Measurements from ENCODE around the gene NDUFA5. TPM values are rescaled to one million over a fixed set of nuclear protein-coding genes. Genes with fewer than 3 reads are reported as not detected.
A peak's percentile ranks its signal among the peaks of the same experiment; 100 is the strongest.
"Not testable (repeated sequence)": the region's sequence is repeated elsewhere in the genome, so short reads cannot be mapped to it uniquely, and the experiment has no call there.

The NDUFA5 gene
- total RNA-seq, 1 experiment from 2014 or later, result 79.6 TPM

DNA sequence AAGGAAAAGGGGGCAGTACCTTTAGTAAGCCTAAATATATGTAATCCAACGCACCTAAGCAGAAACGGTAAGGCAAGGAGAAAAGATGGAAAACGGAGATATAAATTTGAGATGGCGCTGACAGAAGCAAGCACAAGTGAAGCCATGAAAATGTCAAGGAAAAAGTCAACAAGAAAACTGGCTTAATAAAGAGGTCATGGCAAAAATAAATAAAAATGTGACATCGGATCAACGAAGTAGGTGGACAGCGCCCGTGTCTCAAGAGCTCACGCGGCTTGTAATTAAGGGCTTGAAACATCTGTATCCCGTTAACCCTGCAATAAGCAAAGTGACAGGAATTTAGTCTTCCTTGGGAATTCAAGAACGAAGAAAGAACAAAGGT lies 611 bp downstream of the NDUFA5 start:
- peak; percentile 7 for DNase-seq (ENCODE audit: low read depth)

DNA sequence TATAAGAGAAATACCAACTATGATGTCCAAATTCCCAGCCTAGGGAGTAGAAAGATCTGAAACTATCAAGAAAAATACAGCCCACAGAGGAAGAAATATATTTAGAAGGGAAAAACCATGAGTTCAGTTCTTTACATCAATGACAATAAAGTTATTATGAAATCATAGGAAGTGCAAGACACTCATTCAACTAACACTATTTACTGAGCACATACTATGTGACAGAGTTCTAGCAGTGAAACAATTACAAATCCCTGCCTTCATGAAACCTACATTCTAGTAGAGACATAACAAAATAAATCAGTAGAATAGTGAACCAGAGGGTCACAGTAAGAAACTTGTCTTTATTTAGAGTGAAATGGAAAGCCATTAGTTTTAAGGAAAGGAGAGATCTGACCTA lies 2.1 kb downstream of the NDUFA5 start:
- DNase-seq (ENCODE audit: low read depth), result no peak

DNA sequence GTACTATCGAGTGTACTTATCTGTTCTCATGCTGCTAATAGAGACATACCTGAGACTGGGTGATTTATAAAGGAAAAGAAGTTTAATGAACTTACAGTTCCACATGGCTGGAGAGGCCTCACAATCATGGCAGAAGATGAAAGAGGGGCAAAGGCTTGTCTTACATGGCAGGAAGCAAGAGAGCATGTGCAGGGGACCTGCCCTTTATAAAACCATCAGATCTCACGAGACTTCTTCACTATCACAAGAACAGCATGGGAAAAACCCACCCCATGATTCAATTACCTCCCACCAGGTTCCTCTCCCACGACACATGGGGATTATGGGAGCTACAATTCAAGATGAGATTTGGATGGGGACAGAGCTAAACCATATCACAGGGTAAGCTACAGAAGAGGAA lies 4.5 kb downstream of the NDUFA5 start:
- no peak for DNase-seq (ENCODE audit: low read depth)

GRCh38 chr7:123552641-123553040 lies 5.0 kb downstream of the NDUFA5 start:
- no peak for DNase-seq (ENCODE audit: low read depth)

DNA sequence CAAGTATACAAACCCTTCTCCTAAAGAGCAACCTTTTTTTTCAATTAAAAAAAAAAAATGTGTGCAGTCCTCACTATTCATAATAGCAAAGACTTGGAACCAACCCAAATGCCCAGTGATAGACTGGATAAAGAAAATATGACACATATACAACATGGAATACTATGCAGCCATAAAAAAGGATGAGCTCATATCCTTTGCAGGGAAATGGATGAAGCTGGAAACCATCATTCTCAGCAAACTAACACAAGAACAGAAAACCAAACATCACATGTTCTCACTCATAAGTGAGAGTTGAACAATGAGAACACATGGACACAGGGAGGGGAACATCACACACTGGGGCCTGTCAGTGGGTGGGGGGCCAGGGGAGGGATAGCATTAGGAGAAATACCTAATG lies 5.5 kb downstream of the NDUFA5 start:
- not testable (repeated sequence) for DNase-seq (ENCODE audit: low read depth)

- DNase-seq (ENCODE audit: low read depth), result no peak
Observed at GRCh38 chr7:123548406-123548805, 9.2 kb downstream of the NDUFA5 start.

DNA sequence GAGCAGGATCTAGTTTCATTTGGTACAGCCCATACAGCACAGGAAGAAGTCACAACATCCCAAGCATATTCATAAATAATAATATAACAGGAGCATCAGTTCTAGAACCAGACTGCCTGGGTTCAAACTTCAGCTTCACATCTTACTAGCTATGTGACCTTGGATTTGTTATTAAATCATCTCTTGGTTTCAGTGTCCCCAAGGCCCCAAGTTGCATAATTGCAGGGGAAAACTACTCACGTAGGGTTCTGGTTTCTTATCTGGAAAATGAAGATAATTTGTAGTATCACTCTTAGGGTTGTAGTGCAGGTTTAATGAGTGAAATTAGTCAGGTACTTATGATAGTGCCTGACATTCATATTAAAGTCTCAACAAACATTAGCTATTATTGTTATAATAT lies 17.7 kb downstream of the NDUFA5 start:
- DNase-seq (ENCODE audit: low read depth), result no peak

- peak; percentile 26 for DNase-seq (ENCODE audit: low read depth)
Observed at GRCh38 chr7:123538897-123539296, 18.7 kb downstream of the NDUFA5 start.

DNA sequence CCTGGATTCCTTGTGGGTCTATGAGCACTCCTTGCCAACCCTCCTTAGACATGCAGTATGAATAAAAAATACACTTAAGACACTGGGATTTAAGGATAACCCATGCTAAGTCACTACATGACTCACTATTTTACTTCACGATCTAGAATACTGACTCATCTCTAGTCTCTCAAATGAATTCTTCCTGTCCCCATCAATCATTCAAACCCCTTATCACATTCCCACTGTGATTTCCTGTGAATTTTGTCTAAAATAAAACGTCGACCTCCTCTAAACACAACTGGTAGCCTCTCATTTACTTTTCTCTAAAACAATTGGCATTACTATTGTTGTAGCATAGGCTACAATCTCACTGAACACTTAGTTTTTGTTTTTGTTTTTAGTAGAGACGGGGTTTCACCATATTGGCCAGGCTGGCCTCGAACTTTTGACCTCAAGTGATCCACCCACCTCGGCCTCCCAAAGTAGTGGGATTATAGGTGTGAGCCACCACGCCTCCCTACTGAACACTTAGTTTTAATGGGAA lies 19.4 kb downstream of the NDUFA5 start:
- peak; percentile 97 for DNase-seq (ENCODE audit: low read depth)

- peak; percentile 58 for DNase-seq (ENCODE audit: low read depth)
Observed at GRCh38 chr7:123537026-123537642, 20.5 kb downstream of the NDUFA5 start.

- no peak for DNase-seq (ENCODE audit: low read depth)
Observed at GRCh38 chr7:123535517-123535916, 22.1 kb downstream of the NDUFA5 start.

GRCh38 chr7:123534383-123535260 lies 23.0 kb downstream of the NDUFA5 start, which contains the start of gene IQUB:
Gene IQUB, minus strand, starts transcription at chr7:123534595. Its CDS starts 22,255 bp downstream, at chr7:123512340.
- DNase-seq (ENCODE audit: low read depth), result peak; percentile 97

DNA sequence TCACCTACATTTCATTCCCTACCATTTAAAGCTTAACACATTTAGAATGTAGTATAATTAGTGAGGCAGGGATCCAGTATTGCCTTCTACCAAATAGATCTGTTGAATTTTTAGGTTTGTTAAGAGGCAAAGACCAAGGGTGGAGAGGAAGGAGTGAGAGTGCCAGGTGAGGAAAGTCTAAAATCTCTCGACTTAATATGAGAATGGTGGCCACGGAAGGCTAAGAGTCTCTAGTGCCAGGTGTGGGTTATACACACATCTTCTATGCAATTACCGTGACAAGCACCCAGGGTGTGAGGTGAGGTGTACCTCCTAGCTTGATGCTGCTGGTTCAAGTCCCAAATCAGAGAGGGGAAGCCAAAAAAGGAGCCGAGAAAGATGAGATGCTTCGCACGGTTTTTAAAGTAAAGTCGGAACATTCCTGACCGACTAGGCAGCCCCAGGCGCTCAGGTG lies 23.7 kb downstream of the NDUFA5 start:
- DNase-seq (ENCODE audit: low read depth), result no peak

GRCh38 chr7:123533553-123533917 lies 24.1 kb downstream of the NDUFA5 start:
- DNase-seq (ENCODE audit: low read depth), result no peak

DNA sequence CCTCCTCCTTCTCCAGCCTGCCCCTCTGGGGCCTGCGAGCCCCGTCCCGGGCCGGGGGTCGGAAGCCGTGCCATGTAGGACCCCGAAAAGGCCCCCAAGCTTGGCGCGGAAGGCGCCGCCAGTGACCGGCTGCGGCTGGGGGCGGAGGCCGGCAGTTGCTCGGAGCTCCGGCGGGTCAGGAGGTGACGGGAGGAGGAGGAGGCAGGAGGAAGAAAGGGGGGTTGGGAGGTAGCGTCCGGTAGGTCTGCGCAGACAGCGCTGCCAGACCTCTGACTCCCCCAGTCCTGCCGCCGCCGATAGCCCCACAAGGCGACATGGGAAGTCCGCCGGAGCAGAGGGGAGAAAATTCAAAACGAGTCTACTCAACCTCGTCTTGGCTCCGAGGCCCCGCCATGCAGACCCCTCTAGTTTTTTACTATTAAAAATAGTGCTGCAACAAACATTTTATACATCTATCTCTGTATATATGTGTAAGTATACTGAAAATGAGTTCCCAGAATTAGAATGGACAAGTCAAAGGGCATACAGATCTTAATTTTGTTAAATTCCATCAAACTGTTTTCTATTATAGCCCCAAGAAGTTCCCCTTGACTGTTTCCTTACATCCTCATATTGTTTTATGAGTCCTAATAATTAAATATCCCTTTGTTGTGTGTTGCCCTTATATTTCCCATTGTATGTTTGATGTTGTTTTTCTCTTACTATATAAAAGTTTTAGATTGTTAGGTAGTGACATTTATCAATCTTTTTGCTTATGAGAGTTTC lies 24.6 kb downstream of the NDUFA5 start:
- not testable (repeated sequence) for DNase-seq (ENCODE audit: low read depth)

- DNase-seq (ENCODE audit: low read depth), result not testable (repeated sequence)
Observed at GRCh38 chr7:123532343-123532742, 25.3 kb downstream of the NDUFA5 start.

- not testable (repeated sequence) for DNase-seq (ENCODE audit: low read depth)
Observed at GRCh38 chr7:123530035-123530591, 27.5 kb downstream of the NDUFA5 start.

DNA sequence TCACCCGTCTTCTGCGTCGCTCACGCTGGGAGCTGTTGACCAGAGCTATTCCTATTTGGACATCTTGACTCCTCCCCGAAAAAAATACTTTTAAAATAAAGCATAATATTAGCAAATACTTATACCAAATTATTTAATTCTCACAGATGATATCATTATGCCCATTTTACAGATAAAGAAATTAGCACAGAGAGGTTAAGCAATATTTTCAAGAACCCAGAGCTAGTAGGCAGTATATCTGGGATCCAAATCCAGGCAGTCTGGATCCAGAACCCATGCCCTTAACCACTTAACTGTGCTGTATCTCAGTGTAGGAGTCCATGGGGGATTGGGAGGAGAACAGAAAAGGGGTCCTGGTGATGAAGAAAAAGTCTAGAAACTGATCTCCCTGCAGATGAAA lies 29.4 kb downstream of the NDUFA5 start:
- no peak for DNase-seq (ENCODE audit: low read depth)

DNA sequence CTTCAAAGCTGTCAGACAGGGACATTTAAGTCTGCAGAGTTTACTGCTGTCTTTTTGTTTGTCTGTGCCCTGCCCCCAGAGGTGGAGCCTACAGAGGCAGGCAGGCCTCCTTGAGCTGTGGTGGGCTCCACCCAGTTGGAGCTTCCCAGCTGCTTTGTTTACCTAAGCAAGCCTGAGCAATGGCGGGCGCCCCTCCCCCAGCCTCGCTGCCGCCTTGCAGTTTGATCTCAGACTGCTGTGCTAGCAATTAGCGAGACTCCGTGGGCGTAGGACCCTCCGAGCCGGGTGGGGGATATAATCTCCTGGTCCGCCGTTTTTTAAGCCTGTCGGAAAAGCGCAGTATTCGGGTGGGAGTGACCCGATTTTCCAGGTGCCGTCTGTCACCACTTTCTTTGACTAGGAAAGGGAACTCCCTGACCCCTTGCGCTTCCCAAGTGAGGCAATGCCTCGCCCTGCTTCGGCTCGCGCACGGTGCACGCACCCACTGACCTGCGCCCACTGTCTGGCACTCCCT lies 29.8 kb downstream of the NDUFA5 start:
- DNase-seq (ENCODE audit: low read depth), result not testable (repeated sequence)

DNA sequence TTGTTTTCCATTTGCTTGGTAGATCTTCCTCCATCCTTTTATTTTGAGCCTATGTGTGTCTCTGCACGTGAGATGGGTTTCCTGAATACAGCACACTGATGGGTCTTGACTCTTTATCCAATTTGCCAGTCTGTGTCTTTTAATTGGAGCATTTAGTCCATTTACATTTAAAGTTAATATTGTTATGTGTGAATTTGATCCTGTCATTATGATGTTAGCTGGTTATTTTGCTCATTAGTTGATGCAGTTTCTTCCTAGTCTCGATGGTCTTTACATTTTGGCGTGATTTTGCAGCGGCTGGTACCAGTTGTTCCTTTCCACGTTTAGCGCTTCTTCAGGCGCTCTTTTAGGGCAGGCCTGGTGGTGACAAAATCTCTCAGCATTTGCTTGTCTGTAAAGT lies 31.1 kb downstream of the NDUFA5 start:
- not testable (repeated sequence) for DNase-seq (ENCODE audit: low read depth)

GRCh38 chr7:123522066-123522465 lies 35.6 kb downstream of the NDUFA5 start:
- no peak for DNase-seq (ENCODE audit: low read depth)

Data from LHCN-M2 (cell line).